ENCODE results near the gene BIN2. TPM values are rescaled to one million over a fixed set of nuclear protein-coding genes. Genes with fewer than 3 reads are reported as not detected.
"Not testable (repeated sequence)": the region's sequence is repeated elsewhere in the genome, so short reads cannot be mapped to it uniquely, and the experiment has no call there.

Gene BIN2
- total RNA-seq, 1 experiment from 2014 or later = not detected

DNA sequence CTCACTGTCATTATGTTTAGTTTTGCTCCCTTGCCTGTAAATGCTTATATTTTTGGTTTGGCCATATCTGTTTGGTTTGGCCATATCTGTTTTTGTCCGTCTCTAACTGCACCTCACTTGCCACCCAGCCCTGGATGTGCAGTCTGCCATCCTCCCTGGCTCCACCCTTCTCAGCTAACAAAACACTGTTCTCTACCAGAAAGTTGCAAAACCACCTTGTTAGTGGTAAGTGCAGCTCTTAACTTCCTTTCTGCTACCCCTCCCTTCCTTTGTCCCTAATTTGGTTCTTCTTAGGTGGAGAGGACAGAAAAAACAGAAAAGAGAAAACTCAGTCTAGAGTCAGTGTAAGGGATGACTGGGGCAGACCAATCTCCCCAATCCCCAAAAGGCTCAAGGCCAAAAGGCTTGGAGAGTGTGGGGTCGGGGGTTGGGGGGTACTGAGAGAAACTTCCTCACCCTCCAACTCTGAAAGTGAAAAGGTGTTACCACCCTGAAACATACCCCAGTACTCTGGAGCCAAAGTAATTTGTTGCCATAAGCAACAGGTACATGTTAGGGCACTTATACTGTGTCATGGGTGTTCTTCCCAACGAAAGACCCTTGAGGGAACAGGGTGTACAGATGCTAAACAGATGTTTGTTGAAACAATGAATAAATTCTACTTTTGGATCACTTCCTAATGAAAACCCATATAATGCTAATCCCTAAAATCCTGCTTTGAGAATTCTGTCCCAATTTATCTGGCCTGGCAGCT lies 5.0 kb downstream of the BIN2 start:
- Mint-ChIP-seq H3K9me3 (ENCODE audit: unreplicated experiment) (no peaks in the 10 kb centered on the region), H3K27me3 (ENCODE audit: insufficient read depth, unreplicated experiment) (no peaks in the 10 kb centered on the region), H3K4me1 (ENCODE audit: insufficient read depth, unreplicated experiment) (peaks cover 13% of the 10 kb centered on the region), H3K4me3 (ENCODE audit: unreplicated experiment) (no peak overlapping the region), H3K27ac (ENCODE audit: low read depth, unreplicated experiment) (peak overlapping the region; percentile 2), H3K36me3 (ENCODE audit: insufficient read depth, unreplicated experiment) (no peaks in the 10 kb centered on the region)
- no TSS peak for BruUV-seq (replicated peaks)
- TF ChIP-seq, protein P1, sequence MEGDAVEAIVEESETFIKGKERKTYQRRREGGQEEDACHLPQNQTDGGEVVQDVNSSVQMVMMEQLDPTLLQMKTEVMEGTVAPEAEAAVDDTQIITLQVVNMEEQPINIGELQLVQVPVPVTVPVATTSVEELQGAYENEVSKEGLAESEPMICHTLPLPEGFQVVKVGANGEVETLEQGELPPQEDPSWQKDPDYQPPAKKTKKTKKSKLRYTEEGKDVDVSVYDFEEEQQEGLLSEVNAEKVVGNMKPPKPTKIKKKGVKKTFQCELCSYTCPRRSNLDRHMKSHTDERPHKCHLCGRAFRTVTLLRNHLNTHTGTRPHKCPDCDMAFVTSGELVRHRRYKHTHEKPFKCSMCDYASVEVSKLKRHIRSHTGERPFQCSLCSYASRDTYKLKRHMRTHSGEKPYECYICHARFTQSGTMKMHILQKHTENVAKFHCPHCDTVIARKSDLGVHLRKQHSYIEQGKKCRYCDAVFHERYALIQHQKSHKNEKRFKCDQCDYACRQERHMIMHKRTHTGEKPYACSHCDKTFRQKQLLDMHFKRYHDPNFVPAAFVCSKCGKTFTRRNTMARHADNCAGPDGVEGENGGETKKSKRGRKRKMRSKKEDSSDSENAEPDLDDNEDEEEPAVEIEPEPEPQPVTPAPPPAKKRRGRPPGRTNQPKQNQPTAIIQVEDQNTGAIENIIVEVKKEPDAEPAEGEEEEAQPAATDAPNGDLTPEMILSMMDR (IDR thresholded peaks at IDR 0.05; ENCODE audit: unreplicated experiment) = no peak
- DNase-seq (ENCODE audit: unreplicated experiment) = peak; percentile 37
- intact Hi-C loops (cut with micrococcal nuclease) = no loop called here
- CTCF ChIA-PET = no interaction called here
- POLR2A ChIA-PET = interaction anchor here (0.5 to 1.2 kb wide), 4 partner anchors 11 to 529 kb away, joined by 3 to 5 read pairs (median 3); no protein-coding TSS in a partner anchor

- H3K36me3 Mint-ChIP-seq (ENCODE audit: insufficient read depth, unreplicated experiment); intact Hi-C loops (cut with micrococcal nuclease); H3K4me3 Mint-ChIP-seq (ENCODE audit: unreplicated experiment); H3K27me3 Mint-ChIP-seq (ENCODE audit: insufficient read depth, unreplicated experiment); H3K9me3 Mint-ChIP-seq (ENCODE audit: unreplicated experiment); DNase-seq (ENCODE audit: unreplicated experiment); BruUV-seq (replicated peaks): not testable (repeated sequence)
- ChIA-PET POLR2A (interaction anchor here (0.7 to 1.2 kb wide), 2 partner anchors 10 to 23 kb away, joined by 3 read pairs; no protein-coding TSS in a partner anchor), CTCF (interaction anchor here (0.6 kb wide), 1 partner anchor 465 kb away, joined by 3 read pairs; no protein-coding TSS in a partner anchor)
- Mint-ChIP-seq H3K27ac (ENCODE audit: low read depth, unreplicated experiment) (peak overlapping the region; percentile 2), H3K4me1 (ENCODE audit: insufficient read depth, unreplicated experiment) (peaks cover 13% of the 10 kb centered on the region)
These were observed 5.7 kb downstream of the BIN2 start for GRCh38 chr12:51318057-51318806.

DNA sequence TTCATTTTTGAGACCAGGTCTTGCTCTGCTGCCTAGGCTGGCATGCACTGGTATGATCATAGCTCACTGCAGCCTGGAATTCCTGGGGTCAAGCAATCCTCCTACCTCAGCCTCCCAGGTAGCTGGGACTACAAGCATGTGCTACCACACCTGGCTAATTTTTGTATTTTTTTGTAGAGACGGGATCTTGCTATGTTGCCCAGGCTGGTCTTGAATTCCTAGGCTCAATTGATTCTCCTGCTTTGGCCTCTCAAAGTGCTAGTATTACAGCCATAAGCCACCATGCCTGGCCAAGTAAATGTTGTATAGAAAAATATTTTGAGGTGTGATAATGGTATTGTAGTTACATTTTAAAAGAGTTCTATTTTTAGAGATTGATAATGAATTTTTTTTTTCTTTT lies 12.6 kb downstream of the BIN2 start:
- ChIA-PET POLR2A (no interaction called here), CTCF (interaction anchor here (1.0 kb wide), 1 partner anchor 10 kb away, joined by 3 read pairs; no protein-coding TSS in a partner anchor)
- TF ChIP-seq, protein P1 (IDR thresholded peaks at IDR 0.05; ENCODE audit: unreplicated experiment) = no peak
- Mint-ChIP-seq H3K27ac (ENCODE audit: low read depth, unreplicated experiment) (no peak overlapping the region), H3K4me3 (ENCODE audit: unreplicated experiment) (no peak overlapping the region), H3K36me3 (ENCODE audit: insufficient read depth, unreplicated experiment) (no peaks in the 10 kb centered on the region), H3K27me3 (ENCODE audit: insufficient read depth, unreplicated experiment) (no peaks in the 10 kb centered on the region), H3K4me1 (ENCODE audit: insufficient read depth, unreplicated experiment) (peaks cover 14% of the 10 kb centered on the region), H3K9me3 (ENCODE audit: unreplicated experiment) (no peaks in the 10 kb centered on the region)
- no TSS peak for BruUV-seq (replicated peaks)
- intact Hi-C loops (cut with micrococcal nuclease) = no loop called here
- no peak for DNase-seq (ENCODE audit: unreplicated experiment)

DNA sequence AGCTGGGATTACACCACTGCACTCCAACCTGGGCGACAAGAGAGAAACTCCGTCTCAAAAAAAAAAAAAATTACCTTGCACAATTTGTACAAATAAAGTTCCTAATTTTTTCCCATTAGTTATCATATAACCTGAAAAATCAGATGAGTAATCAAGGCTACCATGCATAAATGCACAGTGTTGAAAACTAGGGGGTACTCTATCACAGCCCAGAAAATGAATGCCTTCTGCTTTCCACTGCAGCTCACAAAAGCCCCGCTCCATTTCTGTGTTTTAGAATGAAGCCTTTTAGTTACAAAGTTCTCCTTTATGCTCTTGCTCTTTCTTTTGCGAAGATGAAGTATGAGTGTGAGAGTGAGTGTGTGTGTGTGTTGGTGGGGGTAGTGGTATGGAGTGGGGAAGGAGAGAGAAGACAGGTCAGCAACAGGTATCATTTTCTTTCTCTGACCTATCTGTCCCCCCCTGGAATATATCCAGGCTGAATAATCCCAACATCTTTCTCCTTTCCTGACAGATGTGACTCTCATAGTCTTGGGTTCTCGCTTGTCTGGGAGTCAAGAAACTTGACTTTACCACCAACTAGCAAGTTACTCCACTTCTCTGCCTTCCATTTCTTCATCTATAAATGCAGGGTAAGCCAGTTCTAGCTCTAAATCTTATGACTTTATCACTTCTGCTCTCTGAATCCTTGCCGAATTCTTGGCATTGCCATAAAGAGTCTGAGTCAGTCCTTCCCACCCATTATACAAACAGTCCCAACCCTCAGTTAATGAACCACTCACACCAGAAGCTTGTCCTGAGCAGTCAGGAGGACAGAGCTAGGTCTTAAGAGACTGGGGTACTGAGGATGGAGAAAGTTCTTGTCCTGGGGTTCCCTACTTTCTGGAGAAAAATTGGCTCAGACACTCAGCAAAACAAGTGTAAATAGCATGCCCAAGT lies 16.1 kb downstream of the BIN2 start:
- peak overlapping the region; percentile 9 for H3K4me3 Mint-ChIP-seq (ENCODE audit: unreplicated experiment)
- no peaks in the 10 kb centered on the region for H3K9me3 Mint-ChIP-seq (ENCODE audit: unreplicated experiment)
- ChIA-PET POLR2A (interaction anchor here (0.8 to 1.1 kb wide), 4 partner anchors 10 to 69 kb away, joined by 3 read pairs; partner anchors contain the start of gene DAZAP2), CTCF (interaction anchor here (1.8 kb wide), 1 partner anchor 33 kb away, joined by 6 read pairs; no protein-coding TSS in a partner anchor)
- TF ChIP-seq, protein P1 (IDR thresholded peaks at IDR 0.05; ENCODE audit: unreplicated experiment) = no peak
- peaks cover 14% of the 10 kb centered on the region for H3K4me1 Mint-ChIP-seq (ENCODE audit: insufficient read depth, unreplicated experiment)
- intact Hi-C loops (cut with micrococcal nuclease) = loop anchor here (5.0 kb wide), 1 partner anchor 36 kb away; the partner anchor contains the start of gene SMAGP
- H3K27me3 Mint-ChIP-seq (ENCODE audit: insufficient read depth, unreplicated experiment) = no peaks in the 10 kb centered on the region
- BruUV-seq (replicated peaks) = no TSS peak
- H3K27ac Mint-ChIP-seq (ENCODE audit: low read depth, unreplicated experiment) = peak overlapping the region; percentile 14
- DNase-seq (ENCODE audit: unreplicated experiment) = peak; percentile 74
- no peaks in the 10 kb centered on the region for H3K36me3 Mint-ChIP-seq (ENCODE audit: insufficient read depth, unreplicated experiment)
